ENCODE results near the gene CDH4.

GRCh38 chr20:61539706-61540360 is 287.8 kb downstream of the CDH4 start:
- TF ChIP-seq, protein P1, sequence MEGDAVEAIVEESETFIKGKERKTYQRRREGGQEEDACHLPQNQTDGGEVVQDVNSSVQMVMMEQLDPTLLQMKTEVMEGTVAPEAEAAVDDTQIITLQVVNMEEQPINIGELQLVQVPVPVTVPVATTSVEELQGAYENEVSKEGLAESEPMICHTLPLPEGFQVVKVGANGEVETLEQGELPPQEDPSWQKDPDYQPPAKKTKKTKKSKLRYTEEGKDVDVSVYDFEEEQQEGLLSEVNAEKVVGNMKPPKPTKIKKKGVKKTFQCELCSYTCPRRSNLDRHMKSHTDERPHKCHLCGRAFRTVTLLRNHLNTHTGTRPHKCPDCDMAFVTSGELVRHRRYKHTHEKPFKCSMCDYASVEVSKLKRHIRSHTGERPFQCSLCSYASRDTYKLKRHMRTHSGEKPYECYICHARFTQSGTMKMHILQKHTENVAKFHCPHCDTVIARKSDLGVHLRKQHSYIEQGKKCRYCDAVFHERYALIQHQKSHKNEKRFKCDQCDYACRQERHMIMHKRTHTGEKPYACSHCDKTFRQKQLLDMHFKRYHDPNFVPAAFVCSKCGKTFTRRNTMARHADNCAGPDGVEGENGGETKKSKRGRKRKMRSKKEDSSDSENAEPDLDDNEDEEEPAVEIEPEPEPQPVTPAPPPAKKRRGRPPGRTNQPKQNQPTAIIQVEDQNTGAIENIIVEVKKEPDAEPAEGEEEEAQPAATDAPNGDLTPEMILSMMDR (IDR thresholded peaks at IDR 0.05; ENCODE audit: insufficient read depth, low read length): no peak
- TF ChIP-seq POLR2AphosphoS5 (IDR thresholded peaks at IDR 0.05; ENCODE audit: low read depth): no peak
- TF ChIP-seq REST (IDR thresholded peaks at IDR 0.05; ENCODE audit: insufficient replicate concordance, low read depth): no peak
